Upper lobe of left lung (tissue), 6 donors: ENCODE measurements around the gene NBEA. TPM values are rescaled to one million over a fixed set of nuclear protein-coding genes. Genes with fewer than 3 reads are reported as not detected.
A peak's percentile ranks its signal among the peaks of the same experiment; 100 is the strongest.

ENCODE experiments used
- ATAC-seq, 2 donors: fragments of 200-7000 bp; cut with Tn5 transposase; one replicate each; pipeline ENCODE4 v1.9.1; 2022; ENCODE audit warnings: mild to moderate bottlenecking in 2 of 2, moderate library complexity in 2 of 2; ENCODE audit not compliant: low FRiP score in 2 of 2
- DNase-seq, 2 donors: peaks; one replicate each; pipeline ENCODE4 v3.0.0-alpha.2; 2019 to 2020
- H3K27ac ChIP-seq, 4 donors: fragments of 200-600 bp; sonication (generic); one replicate each; pipeline ENCODE4 v1.5.1; 2016 to 2019
- H3K27me3 ChIP-seq, 4 donors: fragments of 200-600 bp; sonication (generic); one replicate each; pipeline ENCODE4 v1.5.1; 2017 to 2019
- H3K36me3 ChIP-seq, 4 donors: fragments of 200-600 bp; sonication (generic); one replicate each; pipeline ENCODE4 v1.5.1; 2016 to 2019
- H3K4me1 ChIP-seq, 4 donors: fragments of 200-600 bp; sonication (generic); one replicate each; pipeline ENCODE4 v1.5.1; 2018 to 2019
- H3K4me3 ChIP-seq, 4 donors: fragments of 200-600 bp; sonication (generic); one replicate each; pipeline ENCODE4 v1.5.1; 2017 to 2019; ENCODE audit warnings: mild to moderate bottlenecking in 2 of 4, moderate library complexity in 1 of 4
- H3K9me3 ChIP-seq, 4 donors: fragments of 200-600 bp; sonication (generic); one replicate each; pipeline ENCODE4 v1.5.1; 2018 to 2019
- CTCF ChIP-seq, 6 experiments: fragments of 450-650 bp in 4 of 6; fragments of 200-600 bp in 2 of 6; sonication (generic) in 2 of 6; IDR thresholded peaks; one replicate each; pipeline ENCODE4 v1.5.1; 2016 to 2019; ENCODE audit warnings: antibody characterized with exemption in 6 of 6
- EP300 ChIP-seq, 4 donors: sonication (generic); formaldehyde crosslinking; IDR thresholded peaks; one replicate each; pipeline ENCODE4 v1.5.1; 2017; ENCODE audit warnings: antibody characterized with exemption in 4 of 4, control low read depth in 2 of 4
- POLR2A ChIP-seq, 4 donors: fragments of 450-650 bp; IDR thresholded peaks; one replicate each; pipeline ENCODE4 v1.5.1; 2016 to 2017; ENCODE audit warnings: antibody characterized with exemption in 4 of 4, mild to moderate bottlenecking in 2 of 4
- POLR2AphosphoS5 ChIP-seq, 2 donors: sonication (generic); formaldehyde crosslinking; IDR thresholded peaks; one replicate each; pipeline ENCODE4 v1.5.1; 2017; ENCODE audit warnings: antibody characterized with exemption in 2 of 2
- WGBS, 2 donors: methylation state at CpG; one replicate each; pipeline ENCODE4 v1.1.5; 2017 to 2018; 5-methylcytosine and 5-hydroxymethylcytosine counted together
- total RNA-seq, 6 donors: library from RNA; depleted of rRNA in 4 of 6; stranded (reverse); fragments of >200 nt in 4 of 6; gene quantifications; one replicate each; pipeline versions ENCODE4 v1.1.0 to v1.2.1, GENCODE V29; 2016 to 2021
- donor health status: DM: no; HTN: no; CAD: no; lungs with moderate emphysema.
- donor health status: DM: no; HTN: yes; CAD: no; lungs with severe emphysema.

Gene NBEA
- total RNA-seq, 6 donors from 2014 or later: 2.7 to 21.4 (median 5.5) TPM

- H3K9me3 ChIP-seq: no peaks in the 10 kb centered on the region
- H3K36me3 ChIP-seq: no peaks in the 10 kb centered on the region
- WGBS, 2 donors: 58 to 63% methylated on average over 5 of the region's 5 CpGs
- TF ChIP-seq POLR2AphosphoS5 (IDR thresholded peaks at IDR 0.05): no peak
- no peak for TF ChIP-seq CTCF (IDR thresholded peaks at IDR 0.05)
- TF ChIP-seq POLR2A (IDR thresholded peaks at IDR 0.05): no peak
- TF ChIP-seq EP300 (IDR thresholded peaks at IDR 0.05): no peak
- H3K4me1 ChIP-seq: no peaks in the 10 kb centered on the region
- H3K27ac ChIP-seq: no peak overlapping the region
- ATAC-seq (no peak), DNase-seq (no peak)
- H3K27me3 ChIP-seq: no peaks in the 10 kb centered on the region
- no peak overlapping the region for H3K4me3 ChIP-seq
Measured at GRCh38 chr13:35159041-35159440, 217.0 kb downstream of the NBEA start.

- no peak for TF ChIP-seq POLR2AphosphoS5 (IDR thresholded peaks at IDR 0.05)
- TF ChIP-seq EP300 (IDR thresholded peaks at IDR 0.05): no peak
- TF ChIP-seq CTCF (IDR thresholded peaks at IDR 0.05): no peak
- no peak for TF ChIP-seq POLR2A (IDR thresholded peaks at IDR 0.05)
- no peaks in the 10 kb centered on the region for H3K36me3 ChIP-seq
- 78 to 79% methylated on average over 3 of the region's 3 CpGs for WGBS, 2 donors
Measured at GRCh38 chr13:35160896-35161295, 218.8 kb downstream of the NBEA start.

GRCh38 chr13:35162420-35162819 lies 220.3 kb downstream of the NBEA start:
- H3K4me3 ChIP-seq: no peak overlapping the region
- ATAC-seq (no peak), DNase-seq (no peak)
- no peak overlapping the region for H3K27ac ChIP-seq
- WGBS, 2 donors: 25 to 28% methylated on average over 2 of the region's 2 CpGs
- TF ChIP-seq EP300 (IDR thresholded peaks at IDR 0.05) (no peak), POLR2A (IDR thresholded peaks at IDR 0.05) (no peak), POLR2AphosphoS5 (IDR thresholded peaks at IDR 0.05) (no peak), CTCF (IDR thresholded peaks at IDR 0.05) (no peak)
- H3K9me3 ChIP-seq: no peaks in the 10 kb centered on the region
- no peaks in the 10 kb centered on the region for H3K4me1 ChIP-seq
- no peaks in the 10 kb centered on the region for H3K36me3 ChIP-seq
- no peaks in the 10 kb centered on the region for H3K27me3 ChIP-seq

More at GRCh38 chr13:35160896-35161295, 218.8 kb downstream of the NBEA start:
- DNase-seq (no peak), ATAC-seq (no peak)
- Histone ChIP-seq H3K27ac (no peak overlapping the region), H3K4me3 (no peak overlapping the region), H3K9me3 (no peaks in the 10 kb centered on the region), H3K27me3 (no peaks in the 10 kb centered on the region), H3K4me1 (no peaks in the 10 kb centered on the region)

GRCh38 chr13:35163674-35164073 lies 221.6 kb downstream of the NBEA start:
- WGBS, 2 donors: 89 to 90% methylated on average over 1 of the region's 1 CpG
- DNase-seq: no peak
- TF ChIP-seq POLR2AphosphoS5 (IDR thresholded peaks at IDR 0.05) (no peak), EP300 (IDR thresholded peaks at IDR 0.05) (no peak)
- Histone ChIP-seq H3K36me3 (no peaks in the 10 kb centered on the region), H3K9me3 (no peaks in the 10 kb centered on the region), H3K27ac (no peak overlapping the region), H3K27me3 (no peaks in the 10 kb centered on the region), H3K4me1 (no peaks in the 10 kb centered on the region), H3K4me3 (no peak overlapping the region)
- ATAC-seq: no peak

- Histone ChIP-seq H3K27ac (no peak overlapping the region), H3K4me1 (no peaks in the 10 kb centered on the region)
- DNase-seq: no peak
Measured at GRCh38 chr13:35164324-35164932, 222.4 kb downstream of the NBEA start.

More at GRCh38 chr13:35164324-35164932, 222.4 kb downstream of the NBEA start:
- Histone ChIP-seq H3K4me3 (no peak overlapping the region), H3K27me3 (no peaks in the 10 kb centered on the region), H3K36me3 (no peaks in the 10 kb centered on the region), H3K9me3 (no peaks in the 10 kb centered on the region)
- peak in 1 of 2 donors; percentile 70 for ATAC-seq
- TF ChIP-seq CTCF (IDR thresholded peaks at IDR 0.05) (peak in 5 of 6 experiments; percentile 24 to 65 (median 59)), POLR2AphosphoS5 (IDR thresholded peaks at IDR 0.05) (no peak)
